Measurements from ENCODE around the gene CBX4. TPM values are rescaled to one million over a fixed set of nuclear protein-coding genes. Genes with fewer than 3 reads are reported as not detected.

Gene CBX4
- 10 to 100 TPM in 3 of 4 donors, 1 to 10 TPM in 1; 5.6 to 17.2 (median 13.5) TPM for total RNA-seq

DNA sequence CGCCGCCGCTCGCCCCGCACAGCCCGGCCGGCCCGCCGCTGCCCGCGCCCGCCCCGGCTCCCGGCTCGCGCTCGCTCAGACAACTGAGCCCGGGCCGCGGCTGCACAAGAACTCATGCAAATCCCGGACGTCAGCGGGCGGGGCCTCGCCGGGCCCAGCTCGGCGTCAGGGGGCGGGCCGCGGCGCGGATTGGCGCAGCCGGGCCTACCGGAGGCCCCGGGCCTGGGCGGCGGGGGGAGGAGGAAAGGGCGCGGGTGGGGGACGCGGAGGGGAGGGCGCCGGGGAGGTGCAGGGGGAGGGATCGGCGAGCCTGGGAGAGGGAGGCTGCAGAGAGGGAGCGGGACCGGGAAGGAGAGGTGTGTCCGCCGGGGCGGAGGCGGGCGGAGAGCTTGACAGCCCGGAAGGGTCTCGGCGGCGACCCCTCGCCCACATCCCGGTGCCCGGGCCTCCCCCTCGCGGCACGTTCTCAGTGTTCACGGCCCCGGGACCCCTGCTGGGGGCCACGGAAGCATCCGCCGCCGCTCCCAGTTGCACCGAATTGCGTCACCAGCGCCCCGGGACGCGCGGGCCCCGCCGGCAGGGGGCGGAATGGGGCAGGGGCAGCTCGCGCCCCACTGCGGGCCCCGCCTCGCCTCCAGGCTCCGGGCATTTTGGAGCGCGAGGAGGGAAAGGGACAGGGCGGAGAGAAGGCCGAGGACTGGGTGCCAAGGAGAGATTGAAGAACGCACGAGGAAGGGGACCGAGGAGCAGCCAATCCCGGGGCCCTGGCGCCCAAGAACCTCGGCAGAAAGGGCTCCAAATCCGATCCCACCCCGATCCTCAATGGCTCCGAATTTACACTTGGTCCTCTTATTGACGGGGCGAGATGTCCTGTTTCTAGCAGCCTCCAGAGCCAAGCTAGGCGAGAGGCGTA is at the start of gene CBX4:
Gene CBX4 (minus strand): TSS at position 85 of the 913 bp plus-strand sequence. CDS start 189 bp downstream, outside the sequence.
- TF ChIP-seq POLR2A (IDR thresholded peaks at IDR 0.05) = peak; percentile 82 to 98
- TF ChIP-seq, protein P1, sequence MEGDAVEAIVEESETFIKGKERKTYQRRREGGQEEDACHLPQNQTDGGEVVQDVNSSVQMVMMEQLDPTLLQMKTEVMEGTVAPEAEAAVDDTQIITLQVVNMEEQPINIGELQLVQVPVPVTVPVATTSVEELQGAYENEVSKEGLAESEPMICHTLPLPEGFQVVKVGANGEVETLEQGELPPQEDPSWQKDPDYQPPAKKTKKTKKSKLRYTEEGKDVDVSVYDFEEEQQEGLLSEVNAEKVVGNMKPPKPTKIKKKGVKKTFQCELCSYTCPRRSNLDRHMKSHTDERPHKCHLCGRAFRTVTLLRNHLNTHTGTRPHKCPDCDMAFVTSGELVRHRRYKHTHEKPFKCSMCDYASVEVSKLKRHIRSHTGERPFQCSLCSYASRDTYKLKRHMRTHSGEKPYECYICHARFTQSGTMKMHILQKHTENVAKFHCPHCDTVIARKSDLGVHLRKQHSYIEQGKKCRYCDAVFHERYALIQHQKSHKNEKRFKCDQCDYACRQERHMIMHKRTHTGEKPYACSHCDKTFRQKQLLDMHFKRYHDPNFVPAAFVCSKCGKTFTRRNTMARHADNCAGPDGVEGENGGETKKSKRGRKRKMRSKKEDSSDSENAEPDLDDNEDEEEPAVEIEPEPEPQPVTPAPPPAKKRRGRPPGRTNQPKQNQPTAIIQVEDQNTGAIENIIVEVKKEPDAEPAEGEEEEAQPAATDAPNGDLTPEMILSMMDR (IDR thresholded peaks at IDR 0.05) = peak in 5 of 6 experiments; percentile 25 to 65 (median 51)
- 2% methylated on average over 27 to 48 of the region's 103 CpGs for WGBS, 2 donors
- intact Hi-C loops (cut with DNase I) = loop anchor here (5.0 kb wide), 1 partner anchor 37 kb away; no protein-coding TSS in a partner anchor
- H3K27me3 ChIP-seq = peaks cover 27% of the 10 kb centered on the region
- peak; percentile 97 for DNase-seq
- peaks cover 6 to 7% of the 10 kb centered on the region in 2 donors for H3K36me3 ChIP-seq
- H3K4me3 ChIP-seq (replicated peaks in 1 of 3) = peak within 1 kb of the TSS; percentile 58 to 86 (median 67)
- H3K4me1 ChIP-seq = peaks cover 54 to 66% of the 10 kb centered on the region in 2 donors
- H3K27ac ChIP-seq = peak within 1 kb of the TSS; percentile 90 to 97 (median 93)
- no peaks in the 10 kb centered on the region for H3K9me3 ChIP-seq

- Histone ChIP-seq H3K27me3 (no peaks in the 10 kb centered on the region), H3K36me3 (no peaks in the 10 kb centered on the region), H3K27ac (no peak overlapping the region), H3K4me1 (no peaks in the 10 kb centered on the region), H3K9me3 (no peaks in the 10 kb centered on the region), H3K4me3 (replicated peaks in 1 of 3) (no peak overlapping the region)
- 80 to 82% methylated on average over 12 to 17 of the region's 17 CpGs for WGBS, 2 donors
- TF ChIP-seq, protein P1 (IDR thresholded peaks at IDR 0.05) = no peak
- TF ChIP-seq POLR2A (IDR thresholded peaks at IDR 0.05) = no peak
- intact Hi-C loops (cut with DNase I) = no loop called here
- DNase-seq = no peak
Measured at GRCh38 chr17:79888009-79888540, 48.8 kb upstream of the CBX4 start.

DNA sequence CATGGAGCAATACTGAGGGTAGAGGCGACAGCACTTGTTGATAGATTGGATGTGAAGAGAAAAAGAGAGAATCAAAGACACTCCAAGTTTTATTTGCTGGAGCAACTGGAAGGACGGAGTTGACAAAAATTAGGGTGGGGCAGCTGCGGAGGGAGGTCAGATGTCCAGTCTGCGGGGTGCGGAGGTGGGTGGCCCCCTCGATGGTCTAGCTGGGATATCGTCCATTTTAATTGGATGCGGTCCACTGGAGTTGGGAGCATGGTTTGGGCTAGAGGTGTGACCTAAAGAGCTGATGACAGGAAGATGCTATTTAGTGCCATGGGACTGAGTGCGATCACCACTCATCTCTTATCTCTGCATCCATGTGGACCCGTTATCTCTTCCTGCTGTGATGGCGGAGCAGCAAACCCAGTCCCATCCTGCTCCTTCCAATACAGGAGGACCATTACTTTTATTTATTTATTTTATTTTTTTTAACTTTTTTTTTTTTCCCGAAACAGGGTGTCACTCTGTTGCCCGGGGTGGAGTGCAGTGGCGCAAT is 48.3 kb upstream of the CBX4 start:
- WGBS, 2 donors = 85 to 87% methylated on average over 14 of the region's 14 CpGs
- DNase-seq = no peak
- Histone ChIP-seq H3K36me3 (no peaks in the 10 kb centered on the region), H3K9me3 (no peaks in the 10 kb centered on the region), H3K27me3 (no peaks in the 10 kb centered on the region), H3K27ac (no peak overlapping the region), H3K4me3 (replicated peaks in 1 of 3) (no peak overlapping the region), H3K4me1 (no peaks in the 10 kb centered on the region)
- TF ChIP-seq POLR2A (IDR thresholded peaks at IDR 0.05) = no peak
- TF ChIP-seq, protein P1 (IDR thresholded peaks at IDR 0.05) = no peak
- intact Hi-C loops (cut with DNase I) = no loop called here

DNA sequence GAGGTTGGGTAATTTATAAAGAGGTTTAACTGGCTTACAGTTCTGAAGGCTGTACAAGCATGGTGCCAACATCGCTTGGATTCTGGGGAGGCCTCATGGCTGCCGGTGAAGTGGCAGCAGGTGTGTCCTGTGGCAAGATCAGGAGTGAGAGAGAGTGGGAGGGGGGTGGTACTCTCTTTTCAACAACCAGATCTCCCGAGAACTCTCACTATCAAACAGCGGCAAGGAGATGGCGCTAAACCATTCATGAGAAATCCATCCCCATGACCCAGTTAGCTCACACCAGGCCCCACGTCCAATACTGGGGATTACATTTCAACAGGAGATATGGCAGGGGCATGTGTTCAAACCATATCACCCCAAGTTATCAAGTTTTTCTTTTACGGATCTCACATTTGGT is 44.0 kb upstream of the CBX4 start:
- H3K9me3 ChIP-seq = no peaks in the 10 kb centered on the region
- WGBS, 2 donors = 77 to 81% methylated on average over 7 of the region's 7 CpGs
- no peak for TF ChIP-seq POLR2A (IDR thresholded peaks at IDR 0.05)
- TF ChIP-seq, protein P1 (IDR thresholded peaks at IDR 0.05) = no peak
- H3K4me1 ChIP-seq = no peaks in the 10 kb centered on the region
- no peak overlapping the region for H3K27ac ChIP-seq
- H3K4me3 ChIP-seq (replicated peaks in 1 of 3) = no peak overlapping the region
- intact Hi-C loops (cut with DNase I) = no loop called here
- H3K27me3 ChIP-seq = no peaks in the 10 kb centered on the region
- H3K36me3 ChIP-seq = no peaks in the 10 kb centered on the region
- no peak for DNase-seq

Measured in thyroid gland (tissue), 4 donors.